ENCODE measurements around the gene GDI2.

DNA sequence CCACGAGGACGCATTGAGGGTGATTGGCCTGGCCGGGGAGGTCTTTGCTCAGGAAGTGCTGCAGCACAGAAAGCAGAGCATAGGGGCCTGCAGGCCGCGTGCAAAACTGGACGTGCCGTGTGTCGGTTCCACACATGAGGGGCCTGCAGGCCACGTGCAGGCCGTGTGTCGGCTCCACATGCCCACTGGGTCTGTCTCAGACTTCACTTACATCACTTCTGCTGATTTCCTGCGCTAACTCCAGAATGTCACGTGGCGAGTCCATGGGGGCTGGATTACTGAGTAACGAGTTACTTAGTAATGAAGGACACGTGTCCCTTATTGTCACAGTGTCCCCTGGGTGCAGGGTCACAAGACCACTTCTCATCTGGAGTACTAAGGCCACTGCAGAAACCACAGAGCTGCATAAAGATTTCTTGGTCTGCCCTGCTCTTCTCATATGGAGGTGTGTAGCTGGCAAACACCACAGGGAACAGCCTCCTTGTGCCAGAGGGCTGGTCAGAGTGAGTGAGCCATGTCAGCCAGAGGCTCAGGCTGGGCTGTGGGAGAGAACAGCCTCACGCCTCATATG is 60.8 kb downstream of the GDI2 start:
- no peak for TF ChIP-seq POLR2A (IDR thresholded peaks at IDR 0.05)
- TF ChIP-seq, protein P1, sequence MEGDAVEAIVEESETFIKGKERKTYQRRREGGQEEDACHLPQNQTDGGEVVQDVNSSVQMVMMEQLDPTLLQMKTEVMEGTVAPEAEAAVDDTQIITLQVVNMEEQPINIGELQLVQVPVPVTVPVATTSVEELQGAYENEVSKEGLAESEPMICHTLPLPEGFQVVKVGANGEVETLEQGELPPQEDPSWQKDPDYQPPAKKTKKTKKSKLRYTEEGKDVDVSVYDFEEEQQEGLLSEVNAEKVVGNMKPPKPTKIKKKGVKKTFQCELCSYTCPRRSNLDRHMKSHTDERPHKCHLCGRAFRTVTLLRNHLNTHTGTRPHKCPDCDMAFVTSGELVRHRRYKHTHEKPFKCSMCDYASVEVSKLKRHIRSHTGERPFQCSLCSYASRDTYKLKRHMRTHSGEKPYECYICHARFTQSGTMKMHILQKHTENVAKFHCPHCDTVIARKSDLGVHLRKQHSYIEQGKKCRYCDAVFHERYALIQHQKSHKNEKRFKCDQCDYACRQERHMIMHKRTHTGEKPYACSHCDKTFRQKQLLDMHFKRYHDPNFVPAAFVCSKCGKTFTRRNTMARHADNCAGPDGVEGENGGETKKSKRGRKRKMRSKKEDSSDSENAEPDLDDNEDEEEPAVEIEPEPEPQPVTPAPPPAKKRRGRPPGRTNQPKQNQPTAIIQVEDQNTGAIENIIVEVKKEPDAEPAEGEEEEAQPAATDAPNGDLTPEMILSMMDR (IDR thresholded peaks at IDR 0.05): no peak

Measured in body of pancreas (tissue), 4 donors.